Fibroblast of skin of left biceps (primary cell): ENCODE measurements around the gene VSX2.
A peak's percentile ranks its signal among the peaks of the same experiment; 100 is the strongest.

Experiments
- DNase-seq, 2 experiments: peaks; one replicate each; pipeline ENCODE4 v3.0.0-alpha.2; 2013; ENCODE audit warnings: low read depth in 2 of 2

Gene VSX2

GRCh38 chr14:74238974-74239847 is at the start of gene VSX2:
VSX2 (plus strand) TSS chr14:74239449; CDS start chr14:74239562, 113 bp downstream.
- DNase-seq = no peak

GRCh38 chr14:74190927-74191575 is 48.2 kb upstream of the VSX2 start:
- no peak for DNase-seq

- DNase-seq = no peak
Observed at GRCh38 chr14:74194506-74195274, 44.6 kb upstream of the VSX2 start.

GRCh38 chr14:74195623-74196022 is 43.6 kb upstream of the VSX2 start:
- DNase-seq = no peak

- DNase-seq = no peak
Observed at GRCh38 chr14:74198441-74199234, 40.6 kb upstream of the VSX2 start.

- DNase-seq = no peak
Observed at GRCh38 chr14:74202113-74202512, 37.1 kb upstream of the VSX2 start.

- no peak for DNase-seq
Observed at GRCh38 chr14:74203639-74204038, 35.6 kb upstream of the VSX2 start.

- DNase-seq = no peak
Observed at GRCh38 chr14:74204491-74204890, 34.8 kb upstream of the VSX2 start.

- no peak for DNase-seq
Observed at GRCh38 chr14:74205882-74206281, 33.4 kb upstream of the VSX2 start.

- no peak for DNase-seq
Observed at GRCh38 chr14:74207943-74208342, 31.3 kb upstream of the VSX2 start.

GRCh38 chr14:74208642-74209041 is 30.6 kb upstream of the VSX2 start:
- DNase-seq = no peak

- DNase-seq = no peak
Observed at GRCh38 chr14:74211945-74212580, 27.2 kb upstream of the VSX2 start.

GRCh38 chr14:74213907-74214803 is 25.1 kb upstream of the VSX2 start:
- DNase-seq = no peak

- no peak for DNase-seq
Observed at GRCh38 chr14:74216671-74217070, 22.6 kb upstream of the VSX2 start.

- DNase-seq = peak; percentile 4 to 10
Observed at GRCh38 chr14:74217672-74218448, 21.4 kb upstream of the VSX2 start.

GRCh38 chr14:74218462-74218861 is 20.8 kb upstream of the VSX2 start:
- no peak for DNase-seq

- no peak for DNase-seq
Observed at GRCh38 chr14:74219277-74220205, 19.7 kb upstream of the VSX2 start.

GRCh38 chr14:74220991-74221390 is 18.3 kb upstream of the VSX2 start:
- no peak for DNase-seq
